ENCODE results near the gene UROD.

DNA sequence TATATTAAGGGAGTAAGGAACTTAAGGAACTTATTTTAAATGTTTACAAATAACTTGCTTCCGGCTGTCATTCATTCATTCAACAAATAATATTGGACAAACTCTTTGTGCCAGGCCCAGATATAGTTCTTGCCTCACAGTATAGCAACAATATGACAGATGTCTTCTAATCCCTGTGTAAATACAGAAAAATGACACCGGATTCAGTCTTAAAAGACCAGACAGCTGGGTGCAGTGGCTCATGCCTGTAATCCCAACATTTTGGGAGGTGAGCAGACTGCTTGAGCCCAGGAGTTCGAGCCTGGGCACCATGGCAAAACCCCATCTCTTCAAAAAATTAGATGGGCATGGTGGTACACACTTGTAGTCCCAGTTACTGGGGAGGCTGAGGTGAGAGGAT, 49.3 kb upstream of the UROD start:
- TF ChIP-seq SP1 (IDR thresholded peaks at IDR 0.05) (no peak), LEF1 (IDR thresholded peaks at IDR 0.05; ENCODE audit: borderline replicate concordance) (no peak), FOXM1 (IDR thresholded peaks at IDR 0.05; ENCODE audit: borderline replicate concordance) (no peak), FOXK2 (IDR thresholded peaks at IDR 0.05) (no peak), BHLHE40 (IDR thresholded peaks at IDR 0.05; ENCODE audit: borderline replicate concordance) (no peak), NFRKB (IDR thresholded peaks at IDR 0.05) (no peak), L3MBTL2 (conservative IDR thresholded peaks at IDR 0.05) (no peak), PKNOX1 (IDR thresholded peaks at IDR 0.05) (no peak), ELF4 (IDR thresholded peaks at IDR 0.05) (no peak), SUZ12 (IDR thresholded peaks at IDR 0.05) (no peak), ARNT (IDR thresholded peaks at IDR 0.05) (no peak), TARDBP (IDR thresholded peaks at IDR 0.05) (no peak), ZNF384 (IDR thresholded peaks at IDR 0.05) (no peak)
